Prostate gland (tissue), 2 donors: ENCODE data around the gene JADE3. TPM values are rescaled to one million over a fixed set of nuclear protein-coding genes. Genes with fewer than 3 reads are reported as not detected.
A peak's percentile ranks its signal among the peaks of the same experiment; 100 is the strongest.

Source experiments
- DNase-seq: peaks from one replicate; pipeline ENCODE4 v3.0.0-alpha.2; 2019; ENCODE audit warnings: low spot score
- H3K27ac ChIP-seq, 2 donors: fragments of 200-600 bp; sonication (generic); 2 replicates each; pipeline ENCODE4 v1.5.1; 2017 to 2019
- H3K27me3 ChIP-seq: fragments of 200-600 bp; sonication (generic); replicated peaks from 2 replicates; pipeline ENCODE4 v1.5.1; 2019; ENCODE audit not compliant: insufficient read depth
- H3K36me3 ChIP-seq, 2 donors: fragments of 200-600 bp; sonication (generic); 1 replicate in 1 of 2; 2 replicates in 1 of 2; pipeline versions ENCODE4 v1.5.1 to v1.8.1; 2017 to 2019
- H3K4me1 ChIP-seq: fragments of 200-600 bp; sonication (generic); replicated peaks from 2 replicates; pipeline ENCODE4 v1.5.1; 2019
- H3K4me3 ChIP-seq, 2 donors: fragments of 200-600 bp; sonication (generic); 2 replicates each; pipeline ENCODE4 v1.5.1; 2017 to 2019
- H3K9me3 ChIP-seq: fragments of 200-600 bp; sonication (generic); 2 replicates; pipeline ENCODE4 v1.5.1; 2017
- POLR2A ChIP-seq: fragments of 450-650 bp; IDR thresholded peaks from one replicate; pipeline ENCODE4 v1.6.1; 2016; ENCODE audit warnings: antibody characterized with exemption, mild to moderate bottlenecking
- POLR2AphosphoS5 ChIP-seq: sonication (generic); formaldehyde crosslinking; IDR thresholded peaks from one replicate; pipeline ENCODE4 v1.6.1; 2017; ENCODE audit warnings: antibody characterized with exemption
- WGBS: methylation state at CpG from one replicate; pipeline ENCODE4 v1.1.5; 2018; 5-methylcytosine and 5-hydroxymethylcytosine counted together
- intact Hi-C: fragments of 100-400 bp; cut with DNase I; formaldehyde crosslinking; loops from one replicate; pipeline ENCODE4 v1.14.2; 2022
- total RNA-seq, 2 donors: library from RNA; depleted of rRNA; stranded (reverse); fragments of >200 nt; gene quantifications; one replicate each; pipeline ENCODE4 v1.1.0, GENCODE V29; 2016
- TF ChIP-seq, protein P1 (sequence below), 4 experiments: fragments of 200-600 bp in 2 of 4; fragments of 450-650 bp in 2 of 4; sonication (generic) in 2 of 4; IDR thresholded peaks; 1 replicate in 3 of 4; 2 replicates in 1 of 4; pipeline ENCODE4 v1.5.1; 2016 to 2019; ENCODE audit warnings: antibody characterized with exemption in 4 of 4, mild to moderate bottlenecking in 2 of 4, moderate library complexity in 2 of 4

Gene JADE3
- total RNA-seq, 2 donors from 2014 or later, result 6.8 to 17.2 TPM

DNA sequence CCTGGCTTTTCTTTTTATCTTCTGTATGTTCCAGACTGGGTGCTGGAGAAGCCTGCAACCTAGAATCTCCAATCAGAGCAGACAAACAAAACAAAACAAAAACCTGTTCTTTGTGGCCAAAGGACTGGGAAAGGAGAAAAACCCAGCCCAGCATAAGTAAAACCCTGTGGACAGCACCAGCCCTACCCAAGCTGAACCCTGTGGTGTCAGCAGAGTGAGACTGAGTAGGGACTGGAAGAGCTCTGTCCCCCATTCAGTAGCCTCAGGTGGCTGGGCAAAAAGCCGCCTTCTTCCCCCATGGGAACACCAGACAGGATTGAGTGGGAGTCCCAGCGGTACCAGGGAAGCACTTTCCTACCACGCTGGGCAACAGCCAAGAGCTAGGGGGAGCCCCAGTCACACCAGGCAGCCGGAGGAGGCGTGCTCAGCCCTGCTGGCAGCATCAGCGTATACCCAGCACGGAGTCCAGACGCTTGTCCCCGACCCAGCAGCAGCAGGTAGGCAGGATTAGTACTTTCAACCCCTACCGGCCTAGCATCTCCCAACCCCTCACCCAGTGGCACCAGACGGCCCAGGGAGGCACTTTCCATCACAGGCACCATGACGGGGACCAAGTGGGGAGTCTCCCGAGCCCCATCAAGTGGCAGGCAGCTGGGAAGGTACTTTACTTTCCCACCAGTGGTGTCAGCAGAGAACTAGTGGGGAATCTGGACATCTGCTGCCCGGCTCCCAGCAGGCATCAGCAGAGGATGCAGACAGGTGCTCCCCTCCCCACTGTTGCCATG, 8.6 kb upstream of the JADE3 start:
- 0% methylated on average over 4 of the region's 14 CpGs for WGBS
- no peaks in the 10 kb centered on the region for H3K36me3 ChIP-seq
- DNase-seq, result peak; percentile 75
- H3K4me3 ChIP-seq, result peak overlapping the region; percentile 25 to 28
- H3K27ac ChIP-seq, result no peak overlapping the region
- no peak for TF ChIP-seq POLR2A
- TF ChIP-seq, protein P1, sequence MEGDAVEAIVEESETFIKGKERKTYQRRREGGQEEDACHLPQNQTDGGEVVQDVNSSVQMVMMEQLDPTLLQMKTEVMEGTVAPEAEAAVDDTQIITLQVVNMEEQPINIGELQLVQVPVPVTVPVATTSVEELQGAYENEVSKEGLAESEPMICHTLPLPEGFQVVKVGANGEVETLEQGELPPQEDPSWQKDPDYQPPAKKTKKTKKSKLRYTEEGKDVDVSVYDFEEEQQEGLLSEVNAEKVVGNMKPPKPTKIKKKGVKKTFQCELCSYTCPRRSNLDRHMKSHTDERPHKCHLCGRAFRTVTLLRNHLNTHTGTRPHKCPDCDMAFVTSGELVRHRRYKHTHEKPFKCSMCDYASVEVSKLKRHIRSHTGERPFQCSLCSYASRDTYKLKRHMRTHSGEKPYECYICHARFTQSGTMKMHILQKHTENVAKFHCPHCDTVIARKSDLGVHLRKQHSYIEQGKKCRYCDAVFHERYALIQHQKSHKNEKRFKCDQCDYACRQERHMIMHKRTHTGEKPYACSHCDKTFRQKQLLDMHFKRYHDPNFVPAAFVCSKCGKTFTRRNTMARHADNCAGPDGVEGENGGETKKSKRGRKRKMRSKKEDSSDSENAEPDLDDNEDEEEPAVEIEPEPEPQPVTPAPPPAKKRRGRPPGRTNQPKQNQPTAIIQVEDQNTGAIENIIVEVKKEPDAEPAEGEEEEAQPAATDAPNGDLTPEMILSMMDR (IDR thresholded peaks at IDR 0.05), result peak in 3 of 4 experiments; percentile 59 to 81 (median 78)
- TF ChIP-seq POLR2AphosphoS5, result peak; percentile 42
- intact Hi-C loops, result loop anchor here (5.0 kb wide), 2 partner anchors 129 to 189 kb away; no protein-coding TSS in a partner anchor
- H3K27me3 ChIP-seq, result no peaks in the 10 kb centered on the region
- H3K9me3 ChIP-seq, result no peaks in the 10 kb centered on the region
- no peaks in the 10 kb centered on the region for H3K4me1 ChIP-seq

DNA sequence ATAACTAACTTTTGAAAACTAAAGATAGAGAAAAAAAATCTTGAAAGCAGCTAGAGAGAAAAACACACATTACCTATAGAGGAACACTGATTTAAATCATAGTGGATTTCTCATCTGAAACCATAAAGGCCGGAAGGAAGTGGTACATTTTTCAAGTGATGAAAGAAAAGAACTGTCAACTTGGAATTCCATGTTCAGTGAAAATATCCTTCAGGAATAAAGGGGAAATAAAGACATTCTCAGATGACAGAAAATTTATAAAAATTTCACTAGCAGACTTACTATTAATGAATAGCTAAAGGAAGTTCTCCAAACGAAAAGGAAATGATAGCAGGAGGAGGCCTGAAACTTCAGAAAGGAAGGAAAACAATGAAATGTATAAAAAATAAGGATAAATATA, 7.6 kb upstream of the JADE3 start:
- Histone ChIP-seq H3K27me3 (no peaks in the 10 kb centered on the region), H3K4me3 (no peak overlapping the region)
- intact Hi-C loops, result loop anchor here (5.0 kb wide), 2 partner anchors 128 to 188 kb away; no protein-coding TSS in a partner anchor

GRCh38 chrX:46910415-46910814, 1.8 kb upstream of the JADE3 start:
- intact Hi-C loops, result loop anchor here (10.0 kb wide), 1 partner anchor 54 kb away; no protein-coding TSS in a partner anchor
- H3K36me3 ChIP-seq, result no peaks in the 10 kb centered on the region
- no peak overlapping the region for H3K4me3 ChIP-seq
- no peaks in the 10 kb centered on the region for H3K9me3 ChIP-seq
- TF ChIP-seq POLR2AphosphoS5, result no peak
- TF ChIP-seq, protein P1 (IDR thresholded peaks at IDR 0.05), result no peak
- no peak overlapping the region for H3K27ac ChIP-seq
- DNase-seq, result no peak
- no peaks in the 10 kb centered on the region for H3K27me3 ChIP-seq
- H3K4me1 ChIP-seq, result no peaks in the 10 kb centered on the region
- 88% methylated on average over 3 of the region's 3 CpGs for WGBS

More for the DNA sequence above, 7.6 kb upstream of the JADE3 start:
- TF ChIP-seq POLR2A (no peak), POLR2AphosphoS5 (no peak)
- TF ChIP-seq, protein P1 (IDR thresholded peaks at IDR 0.05), result no peak
- Histone ChIP-seq H3K4me1 (no peaks in the 10 kb centered on the region), H3K9me3 (no peaks in the 10 kb centered on the region), H3K36me3 (no peaks in the 10 kb centered on the region), H3K27ac (no peak overlapping the region)
- WGBS, result 71% methylated on average over 2 of the region's 2 CpGs
- no peak for DNase-seq

DNA sequence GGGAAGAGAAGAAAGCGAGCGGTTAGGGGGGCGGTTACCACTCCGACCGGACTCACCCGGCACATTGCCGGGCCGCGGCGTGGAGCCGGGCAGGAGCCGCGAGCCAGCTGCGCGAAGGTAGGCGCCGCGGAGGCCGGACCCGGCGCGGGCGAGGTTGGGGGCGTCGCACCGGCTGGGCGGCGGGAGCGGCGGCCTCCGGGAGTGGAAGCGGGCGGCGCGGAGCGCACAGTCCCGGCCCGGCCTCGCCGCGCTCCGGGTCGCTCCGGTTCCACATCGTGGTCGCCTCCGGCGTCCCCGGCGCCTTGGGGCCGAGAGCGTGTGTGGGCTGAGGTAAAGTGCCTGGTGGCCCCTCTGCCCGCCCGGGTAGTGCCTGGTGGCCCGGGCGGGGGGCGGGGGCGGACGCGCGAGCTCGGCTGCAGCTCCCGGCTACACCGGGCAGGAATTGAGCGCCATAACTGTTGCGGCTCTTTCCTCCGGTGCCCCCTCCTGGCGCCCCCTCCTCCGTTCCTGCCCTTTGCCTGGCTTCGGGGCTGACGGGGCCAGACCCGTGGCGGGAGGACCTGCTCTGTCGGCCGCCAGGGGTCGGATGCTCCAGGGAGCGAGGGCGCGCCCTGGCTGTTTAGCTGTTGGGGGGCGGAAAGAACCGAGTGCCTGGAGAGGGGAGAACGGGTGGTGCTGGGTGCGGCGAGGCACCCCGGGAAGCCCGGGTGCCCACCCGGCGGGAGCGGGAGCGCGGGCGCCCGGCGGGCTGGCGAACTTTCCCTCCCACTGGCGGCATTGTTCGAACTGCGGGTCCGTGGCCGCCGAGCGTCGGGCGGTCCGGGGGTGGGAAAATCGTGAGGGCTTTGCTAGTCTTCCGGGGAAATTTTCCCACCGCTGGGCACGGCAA, 626 bp downstream of the JADE3 start:
- Histone ChIP-seq H3K27ac (peak overlapping the region; percentile 64), H3K4me3 (peak overlapping the region; percentile 51 to 58), H3K27me3 (no peaks in the 10 kb centered on the region), H3K4me1 (no peaks in the 10 kb centered on the region), H3K36me3 (no peaks in the 10 kb centered on the region), H3K9me3 (no peaks in the 10 kb centered on the region)
- WGBS, result 1% methylated on average over 14 of the region's 109 CpGs
- intact Hi-C loops, result loop anchor here (10.0 kb wide), 1 partner anchor 52 kb away; no protein-coding TSS in a partner anchor
- DNase-seq, result peak; percentile 4
- TF ChIP-seq POLR2AphosphoS5 (no peak), POLR2A (no peak)
- TF ChIP-seq, protein P1 (IDR thresholded peaks at IDR 0.05), result peak in 3 of 4 experiments; percentile 19 to 58 (median 47)
